Progenitor cell of endocrine pancreas (in vitro differentiated cells): ENCODE measurements around the gene PDE11A. TPM values are rescaled to one million over a fixed set of nuclear protein-coding genes. Genes with fewer than 3 reads are reported as not detected.

Experiments
- DNase-seq: peaks from one replicate; pipeline ENCODE4 v3.0.0; 2021; ENCODE audit warnings: low spot score; ENCODE audit not compliant: unreplicated experiment
- H3K27ac Mint-ChIP-seq: 2 replicates; pipeline ENCODE4 v1.8.0; 2021; ENCODE audit warnings: mild to moderate bottlenecking, moderate library complexity, mixed read lengths
- H3K27me3 Mint-ChIP-seq: 2 replicates; pipeline ENCODE4 v1.8.0; 2021; ENCODE audit warnings: mixed read lengths
- H3K36me3 Mint-ChIP-seq: 2 replicates; pipeline ENCODE4 v1.8.0; 2022; ENCODE audit warnings: mixed read lengths; ENCODE audit not compliant: insufficient read depth
- H3K4me1 Mint-ChIP-seq: 2 replicates; pipeline ENCODE4 v1.8.0; 2021; ENCODE audit warnings: low read depth, mixed read lengths
- H3K4me3 Mint-ChIP-seq: 2 replicates; pipeline ENCODE4 v1.8.0; 2021; ENCODE audit warnings: low read depth, mild to moderate bottlenecking, moderate library complexity, mixed read lengths
- H3K9me3 Mint-ChIP-seq: 2 replicates; pipeline ENCODE4 v1.8.0; 2021; ENCODE audit warnings: low read depth, mixed read lengths
- CTCF ChIP-seq: fragments of 200-600 bp; sonication (generic); IDR thresholded peaks from one replicate; pipeline ENCODE4 v1.5.0; 2021; ENCODE audit warnings: antibody characterized with exemption, mild to moderate bottlenecking; ENCODE audit not compliant: unreplicated experiment
- total RNA-seq: library from RNA; stranded (reverse); gene quantifications from 2 replicates; pipeline ENCODE4 v1.2.1, GENCODE V29; 2021

PDE11A gene
- total RNA-seq, 1 donor from 2014 or later: 54.8 TPM

DNA sequence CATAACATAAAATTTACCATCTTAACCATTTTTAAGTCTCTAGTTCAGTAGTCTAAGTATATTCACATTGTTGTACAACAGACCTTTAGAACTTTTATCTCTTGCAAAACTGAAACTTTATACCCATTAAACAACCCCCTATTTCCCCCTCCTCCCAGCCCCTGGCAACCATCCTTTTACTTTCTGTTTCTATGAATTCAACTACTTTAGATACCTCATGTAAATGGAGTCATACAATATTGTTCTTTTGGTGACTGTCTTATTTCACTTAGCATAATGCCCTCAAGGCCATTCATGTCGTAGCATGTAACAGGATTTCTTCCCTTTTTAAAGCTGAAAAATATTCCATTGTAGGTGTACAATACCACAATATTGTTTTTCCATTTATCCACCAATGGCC lies 129.8 kb downstream of the PDE11A start:
- no peak overlapping the region for H3K4me3 Mint-ChIP-seq
- H3K27ac Mint-ChIP-seq: no peak overlapping the region
- H3K27me3 Mint-ChIP-seq: no peaks in the 10 kb centered on the region
- no peaks in the 10 kb centered on the region for H3K4me1 Mint-ChIP-seq
- H3K36me3 Mint-ChIP-seq: no peaks in the 10 kb centered on the region
- no peak for DNase-seq
- TF ChIP-seq CTCF: no peak
- H3K9me3 Mint-ChIP-seq: no peaks in the 10 kb centered on the region

- Mint-ChIP-seq H3K4me3 (no peak overlapping the region), H3K9me3 (no peaks in the 10 kb centered on the region), H3K36me3 (no peaks in the 10 kb centered on the region), H3K27ac (no peak overlapping the region), H3K4me1 (no peaks in the 10 kb centered on the region), H3K27me3 (no peaks in the 10 kb centered on the region)
- no peak for TF ChIP-seq CTCF
- DNase-seq: no peak
Measured at GRCh38 chr2:177939211-177939610, 133.4 kb downstream of the PDE11A start.

GRCh38 chr2:177930916-177931315 lies 141.7 kb downstream of the PDE11A start:
- DNase-seq: no peak
- H3K4me3 Mint-ChIP-seq: no peak overlapping the region
- no peak overlapping the region for H3K27ac Mint-ChIP-seq
- H3K27me3 Mint-ChIP-seq: no peaks in the 10 kb centered on the region
- no peaks in the 10 kb centered on the region for H3K36me3 Mint-ChIP-seq
- TF ChIP-seq CTCF: no peak
- peaks cover 7% of the 10 kb centered on the region for H3K9me3 Mint-ChIP-seq
- peaks cover 6% of the 10 kb centered on the region for H3K4me1 Mint-ChIP-seq

GRCh38 chr2:177929662-177930522 lies 142.7 kb downstream of the PDE11A start:
- Mint-ChIP-seq H3K27me3 (no peaks in the 10 kb centered on the region), H3K36me3 (no peaks in the 10 kb centered on the region), H3K9me3 (peaks cover 11% of the 10 kb centered on the region), H3K4me1 (peaks cover 6% of the 10 kb centered on the region), H3K4me3 (no peak overlapping the region), H3K27ac (no peak overlapping the region)
- no peak for TF ChIP-seq CTCF
- no peak for DNase-seq

- Mint-ChIP-seq H3K36me3 (no peaks in the 10 kb centered on the region), H3K4me3 (no peak overlapping the region), H3K9me3 (peaks cover 7% of the 10 kb centered on the region), H3K27me3 (no peaks in the 10 kb centered on the region), H3K4me1 (peaks cover 4% of the 10 kb centered on the region), H3K27ac (no peak overlapping the region)
- TF ChIP-seq CTCF: no peak
- no peak for DNase-seq
Measured at GRCh38 chr2:177923323-177923722, 149.3 kb downstream of the PDE11A start.
